ENCODE measurements around the gene PAXIP1.

DNA sequence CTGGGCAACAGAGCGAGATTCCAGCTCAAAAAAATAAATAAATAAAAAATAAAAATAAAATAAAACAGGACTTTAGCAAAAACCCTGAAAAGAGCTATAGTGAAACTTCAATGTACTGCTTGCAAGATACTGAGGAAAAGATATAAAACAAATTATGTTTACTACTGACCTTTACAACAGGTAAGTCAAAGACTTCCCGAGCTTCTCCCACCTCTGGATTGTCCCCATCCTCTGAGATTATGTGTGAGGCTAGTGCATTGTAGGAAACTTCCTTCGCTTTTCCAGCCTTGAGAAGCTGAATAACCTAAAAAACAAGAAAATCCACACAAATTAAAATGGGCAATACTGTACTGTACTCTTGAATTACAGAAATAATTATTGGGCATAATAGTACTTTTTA, 4.4 kb downstream of the PAXIP1 start:
- TF ChIP-seq, protein P1, sequence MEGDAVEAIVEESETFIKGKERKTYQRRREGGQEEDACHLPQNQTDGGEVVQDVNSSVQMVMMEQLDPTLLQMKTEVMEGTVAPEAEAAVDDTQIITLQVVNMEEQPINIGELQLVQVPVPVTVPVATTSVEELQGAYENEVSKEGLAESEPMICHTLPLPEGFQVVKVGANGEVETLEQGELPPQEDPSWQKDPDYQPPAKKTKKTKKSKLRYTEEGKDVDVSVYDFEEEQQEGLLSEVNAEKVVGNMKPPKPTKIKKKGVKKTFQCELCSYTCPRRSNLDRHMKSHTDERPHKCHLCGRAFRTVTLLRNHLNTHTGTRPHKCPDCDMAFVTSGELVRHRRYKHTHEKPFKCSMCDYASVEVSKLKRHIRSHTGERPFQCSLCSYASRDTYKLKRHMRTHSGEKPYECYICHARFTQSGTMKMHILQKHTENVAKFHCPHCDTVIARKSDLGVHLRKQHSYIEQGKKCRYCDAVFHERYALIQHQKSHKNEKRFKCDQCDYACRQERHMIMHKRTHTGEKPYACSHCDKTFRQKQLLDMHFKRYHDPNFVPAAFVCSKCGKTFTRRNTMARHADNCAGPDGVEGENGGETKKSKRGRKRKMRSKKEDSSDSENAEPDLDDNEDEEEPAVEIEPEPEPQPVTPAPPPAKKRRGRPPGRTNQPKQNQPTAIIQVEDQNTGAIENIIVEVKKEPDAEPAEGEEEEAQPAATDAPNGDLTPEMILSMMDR (IDR thresholded peaks at IDR 0.05): no peak
- TF ChIP-seq POLR2A (IDR thresholded peaks at IDR 0.05): no peak
